D721Med (cell line): ENCODE measurements around the gene LAPTM4A.

ENCODE experiments used
- DNase-seq: peaks from one replicate; pipeline ENCODE4 v3.0.0; 2011; ENCODE audit warnings: low spot score; ENCODE audit not compliant: insufficient read length
- FAIRE-seq: peaks from 2 replicates; lab custom pipeline; 2011; peaks lifted over from hg19 to GRCh38; lab: Jason Lieb, UNC
- CTCF ChIP-seq: IDR thresholded peaks from 2 replicates; pipeline ENCODE4 v1.5.1; 2012; ENCODE audit warnings: mild to moderate bottlenecking, control low read depth; ENCODE audit not compliant: insufficient read depth; ENCODE audit errors: missing control alignments

LAPTM4A gene

GRCh38 chr2:20012282-20013125 lies 38.9 kb downstream of the LAPTM4A start, which contains the start of gene MATN3:
TSS of gene MATN3 (minus strand) at chr2:20012668. CDS start at chr2:20012631, 37 bp downstream.
- TF ChIP-seq CTCF: no peak
- DNase-seq (no peak), FAIRE-seq (no peak)

GRCh38 chr2:20012032-20012281 lies 39.5 kb downstream of the LAPTM4A start:
- DNase-seq (no peak), FAIRE-seq (no peak)
- no peak for TF ChIP-seq CTCF

GRCh38 chr2:20011276-20012031 lies 40.0 kb downstream of the LAPTM4A start:
- FAIRE-seq (no peak), DNase-seq (no peak)
- TF ChIP-seq CTCF: no peak

- no peak for DNase-seq
- FAIRE-seq: no peak
- TF ChIP-seq CTCF: no peak
Measured at GRCh38 chr2:20008703-20009102, 42.7 kb downstream of the LAPTM4A start.

GRCh38 chr2:20005891-20006470 lies 45.4 kb downstream of the LAPTM4A start:
- no peak for TF ChIP-seq CTCF
- DNase-seq (no peak), FAIRE-seq (no peak)

- TF ChIP-seq CTCF: no peak
- no peak for DNase-seq
- FAIRE-seq: no peak
Measured at GRCh38 chr2:20005067-20005627, 46.3 kb downstream of the LAPTM4A start.
